Measurements from ENCODE around the gene SLC35D2. TPM values are rescaled to one million over a fixed set of nuclear protein-coding genes. Genes with fewer than 3 reads are reported as not detected.
A peak's percentile ranks its signal among the peaks of the same experiment; 100 is the strongest.

Gene SLC35D2
- polyA plus RNA-seq (2013, experiment 1 of 4), result 20.7 TPM
- polyA plus RNA-seq (2013, experiment 2 of 4), result 18.4 TPM
- 16.3 TPM for polyA plus RNA-seq (2013, experiment 3 of 4)
- 18.5 TPM for polyA plus RNA-seq (2013, experiment 4 of 4)

DNA sequence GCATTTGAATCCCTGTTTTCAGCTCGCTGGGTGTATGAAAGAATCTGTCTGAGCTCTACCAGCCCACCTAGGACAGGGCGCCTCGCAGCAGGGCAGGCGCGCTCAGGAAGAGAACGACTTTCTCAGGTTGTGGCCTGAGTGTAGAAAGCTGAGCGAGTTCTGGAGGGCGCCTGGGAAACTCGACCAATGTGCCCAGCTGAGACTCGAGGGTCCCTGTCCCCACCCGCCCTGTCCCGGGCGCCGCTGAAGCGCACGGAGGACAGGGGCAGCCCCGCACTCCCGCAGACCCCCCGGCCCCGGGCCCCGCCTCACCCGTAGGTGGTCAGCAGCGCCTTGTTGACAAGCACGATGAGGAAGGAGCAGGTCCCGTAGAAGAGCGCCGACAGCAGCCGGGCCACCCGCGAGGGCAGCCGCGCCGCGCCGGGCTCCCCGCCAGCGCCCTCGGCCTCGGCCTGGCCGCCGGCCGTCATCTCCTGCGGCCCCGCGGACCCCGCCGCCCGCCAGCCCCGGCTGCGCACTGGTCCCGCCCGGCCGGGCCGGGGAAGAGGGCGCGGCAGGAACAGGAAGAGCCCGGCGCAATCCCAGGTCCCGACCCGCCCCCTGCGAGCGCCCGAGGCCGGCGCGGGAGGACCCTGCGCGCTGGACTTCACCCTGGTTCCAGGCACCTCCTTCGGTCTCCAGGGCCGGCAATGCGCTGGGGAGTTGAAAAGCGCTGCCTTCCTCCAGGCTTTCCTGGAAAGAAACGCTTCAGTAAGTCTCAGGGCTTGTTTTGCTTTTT is at the start of gene SLC35D2:
TSS of gene SLC35D2 (minus strand) at position 547 of the 778 bp plus-strand sequence. CDS start at position 470, 77 bp downstream.
- H3K27me3 ChIP-seq (ENCODE audit: control insufficient read depth, insufficient read depth, low read length, poor library complexity, severe bottlenecking), result peaks cover 7% of the 10 kb centered on the region
- H3K27ac ChIP-seq (ENCODE audit: insufficient read depth, low read depth, low read length, poor library complexity, severe bottlenecking), result no peak within 1 kb of the TSS
- WGBS, 2 experiments, result 1% methylated on average over 73 of the region's 73 CpGs
- H3K9me3 ChIP-seq (ENCODE audit: control insufficient read depth, low read length), result no peaks in the 10 kb centered on the region
- H3K4me3 ChIP-seq (ENCODE audit: insufficient read depth, low read depth, low read length), result peak within 1 kb of the TSS; percentile 60
- peaks cover 11% of the 10 kb centered on the region for H3K4me1 ChIP-seq (ENCODE audit: control insufficient read depth, insufficient read depth, low read length)
- H3K36me3 ChIP-seq (ENCODE audit: control insufficient read depth, insufficient read depth, low read length), result peaks cover 9% of the 10 kb centered on the region

DNA sequence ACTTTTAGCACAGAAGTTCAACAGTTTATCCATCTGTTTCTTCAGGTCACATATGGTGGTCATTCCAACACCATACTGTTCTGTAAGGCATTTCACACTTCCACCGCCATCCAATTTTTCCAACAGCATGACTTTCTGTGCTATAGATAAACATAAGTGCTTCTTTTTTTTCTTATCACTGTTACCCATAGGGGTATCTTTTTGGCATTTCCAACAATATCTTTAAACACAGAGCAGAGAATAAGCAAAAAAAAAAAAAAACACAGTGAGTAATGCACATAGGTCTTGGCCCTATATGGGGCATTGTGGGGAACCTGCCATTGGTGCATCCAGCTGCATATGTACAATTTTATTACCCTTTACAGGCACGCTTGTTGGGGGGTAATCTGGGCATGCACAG is 46.9 kb upstream of the SLC35D2 start:
- Histone ChIP-seq H3K27me3 (ENCODE audit: control insufficient read depth, insufficient read depth, low read length, poor library complexity, severe bottlenecking) (no peaks in the 10 kb centered on the region), H3K4me1 (ENCODE audit: control insufficient read depth, insufficient read depth, low read length) (no peaks in the 10 kb centered on the region), H3K27ac (ENCODE audit: insufficient read depth, low read depth, low read length, poor library complexity, severe bottlenecking) (no peak overlapping the region), H3K9me3 (ENCODE audit: control insufficient read depth, low read length) (no peaks in the 10 kb centered on the region), H3K4me3 (ENCODE audit: insufficient read depth, low read depth, low read length) (no peak overlapping the region), H3K36me3 (ENCODE audit: control insufficient read depth, insufficient read depth, low read length) (no peaks in the 10 kb centered on the region)
- 90 to 95% methylated on average over 2 of the region's 2 CpGs for WGBS, 2 experiments

GRCh38 chr9:96429732-96430131 is 46.2 kb upstream of the SLC35D2 start:
- H3K4me3 ChIP-seq (ENCODE audit: insufficient read depth, low read depth, low read length), result no peak overlapping the region
- H3K9me3 ChIP-seq (ENCODE audit: control insufficient read depth, low read length), result no peaks in the 10 kb centered on the region
- H3K4me1 ChIP-seq (ENCODE audit: control insufficient read depth, insufficient read depth, low read length), result no peaks in the 10 kb centered on the region
- H3K27me3 ChIP-seq (ENCODE audit: control insufficient read depth, insufficient read depth, low read length, poor library complexity, severe bottlenecking), result no peaks in the 10 kb centered on the region
- no peak overlapping the region for H3K27ac ChIP-seq (ENCODE audit: insufficient read depth, low read depth, low read length, poor library complexity, severe bottlenecking)
- H3K36me3 ChIP-seq (ENCODE audit: control insufficient read depth, insufficient read depth, low read length), result no peaks in the 10 kb centered on the region

DNA sequence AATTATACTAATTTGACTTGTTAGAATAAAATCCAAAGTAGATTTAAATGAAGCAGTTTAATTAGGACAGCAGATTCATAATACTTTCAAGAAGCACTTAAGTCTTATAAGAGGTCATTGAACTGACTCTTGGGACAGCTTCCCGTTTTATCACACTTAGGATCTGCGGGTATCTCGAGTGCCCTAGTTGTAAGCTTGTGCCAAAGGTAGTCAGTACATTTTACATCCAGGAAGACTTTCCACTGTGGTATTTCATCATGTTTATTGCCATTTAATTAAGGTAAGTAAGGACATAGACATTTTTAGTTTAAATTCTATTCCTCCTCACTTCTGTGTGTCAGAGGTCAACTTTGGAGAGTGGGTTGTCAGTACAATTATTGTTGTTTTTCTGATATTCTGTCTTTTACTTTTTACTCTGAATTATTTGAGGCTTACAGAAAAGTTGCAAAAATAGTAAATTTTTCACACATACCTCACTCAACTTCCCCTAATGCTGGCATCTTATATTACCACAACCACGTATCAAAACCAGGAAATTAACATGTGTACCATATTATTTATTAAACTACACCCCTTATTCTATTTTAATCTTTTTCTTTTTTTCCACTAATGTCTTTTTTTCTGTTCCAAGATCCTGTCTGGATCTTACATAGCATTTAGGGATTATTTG is 42.1 kb upstream of the SLC35D2 start:
- no peaks in the 10 kb centered on the region for H3K36me3 ChIP-seq (ENCODE audit: control insufficient read depth, insufficient read depth, low read length)
- 92 to 95% methylated on average over 4 of the region's 4 CpGs for WGBS, 2 experiments
- H3K4me1 ChIP-seq (ENCODE audit: control insufficient read depth, insufficient read depth, low read length), result peaks cover 7% of the 10 kb centered on the region
- H3K9me3 ChIP-seq (ENCODE audit: control insufficient read depth, low read length), result no peaks in the 10 kb centered on the region
- no peak overlapping the region for H3K4me3 ChIP-seq (ENCODE audit: insufficient read depth, low read depth, low read length)
- H3K27ac ChIP-seq (ENCODE audit: insufficient read depth, low read depth, low read length, poor library complexity, severe bottlenecking), result no peak overlapping the region
- H3K27me3 ChIP-seq (ENCODE audit: control insufficient read depth, insufficient read depth, low read length, poor library complexity, severe bottlenecking), result no peaks in the 10 kb centered on the region

GRCh38 chr9:96423985-96424336 is 40.5 kb upstream of the SLC35D2 start:
- Histone ChIP-seq H3K4me3 (ENCODE audit: insufficient read depth, low read depth, low read length) (no peak overlapping the region), H3K9me3 (ENCODE audit: control insufficient read depth, low read length) (no peaks in the 10 kb centered on the region), H3K36me3 (ENCODE audit: control insufficient read depth, insufficient read depth, low read length) (no peaks in the 10 kb centered on the region), H3K27me3 (ENCODE audit: control insufficient read depth, insufficient read depth, low read length, poor library complexity, severe bottlenecking) (no peaks in the 10 kb centered on the region), H3K27ac (ENCODE audit: insufficient read depth, low read depth, low read length, poor library complexity, severe bottlenecking) (no peak overlapping the region), H3K4me1 (ENCODE audit: control insufficient read depth, insufficient read depth, low read length) (peaks cover 14% of the 10 kb centered on the region)
- WGBS, 2 experiments, result 88 to 90% methylated on average over 6 of the region's 6 CpGs

- WGBS, 2 experiments, result 84 to 85% methylated on average over 8 of the region's 8 CpGs
- H3K4me3 ChIP-seq (ENCODE audit: insufficient read depth, low read depth, low read length), result no peak overlapping the region
Measured at GRCh38 chr9:96423322-96423984, 39.9 kb upstream of the SLC35D2 start.

GRCh38 chr9:96420468-96421219 is 37.1 kb upstream of the SLC35D2 start:
- Histone ChIP-seq H3K4me1 (ENCODE audit: control insufficient read depth, insufficient read depth, low read length) (peaks cover 14% of the 10 kb centered on the region), H3K9me3 (ENCODE audit: control insufficient read depth, low read length) (no peaks in the 10 kb centered on the region), H3K36me3 (ENCODE audit: control insufficient read depth, insufficient read depth, low read length) (no peaks in the 10 kb centered on the region), H3K4me3 (ENCODE audit: insufficient read depth, low read depth, low read length) (no peak overlapping the region), H3K27me3 (ENCODE audit: control insufficient read depth, insufficient read depth, low read length, poor library complexity, severe bottlenecking) (no peaks in the 10 kb centered on the region), H3K27ac (ENCODE audit: insufficient read depth, low read depth, low read length, poor library complexity, severe bottlenecking) (peak overlapping the region; percentile 91)
- 47 to 60% methylated on average over 6 of the region's 6 CpGs for WGBS, 2 experiments

More at GRCh38 chr9:96423322-96423984, 39.9 kb upstream of the SLC35D2 start:
- H3K4me1 ChIP-seq (ENCODE audit: control insufficient read depth, insufficient read depth, low read length), result peaks cover 14% of the 10 kb centered on the region
- H3K36me3 ChIP-seq (ENCODE audit: control insufficient read depth, insufficient read depth, low read length), result no peaks in the 10 kb centered on the region
- H3K27me3 ChIP-seq (ENCODE audit: control insufficient read depth, insufficient read depth, low read length, poor library complexity, severe bottlenecking), result no peaks in the 10 kb centered on the region
- H3K27ac ChIP-seq (ENCODE audit: insufficient read depth, low read depth, low read length, poor library complexity, severe bottlenecking), result no peak overlapping the region
- H3K9me3 ChIP-seq (ENCODE audit: control insufficient read depth, low read length), result no peaks in the 10 kb centered on the region

- WGBS, 2 experiments, result 43 to 69% methylated on average over 2 of the region's 2 CpGs
- peak overlapping the region; percentile 94 for H3K27ac ChIP-seq (ENCODE audit: insufficient read depth, low read depth, low read length, poor library complexity, severe bottlenecking)
- H3K4me1 ChIP-seq (ENCODE audit: control insufficient read depth, insufficient read depth, low read length), result peaks cover 14% of the 10 kb centered on the region
Measured at GRCh38 chr9:96419691-96419969, 36.1 kb upstream of the SLC35D2 start.

GRCh38 chr9:96418920-96419690 is 35.6 kb upstream of the SLC35D2 start:
- Histone ChIP-seq H3K36me3 (ENCODE audit: control insufficient read depth, insufficient read depth, low read length) (no peaks in the 10 kb centered on the region), H3K9me3 (ENCODE audit: control insufficient read depth, low read length) (no peaks in the 10 kb centered on the region), H3K27ac (ENCODE audit: insufficient read depth, low read depth, low read length, poor library complexity, severe bottlenecking) (peak overlapping the region; percentile 94), H3K4me3 (ENCODE audit: insufficient read depth, low read depth, low read length) (peak overlapping the region; percentile 64), H3K4me1 (ENCODE audit: control insufficient read depth, insufficient read depth, low read length) (peaks cover 14% of the 10 kb centered on the region), H3K27me3 (ENCODE audit: control insufficient read depth, insufficient read depth, low read length, poor library complexity, severe bottlenecking) (no peaks in the 10 kb centered on the region)
- 0% methylated on average over 57 of the region's 58 CpGs for WGBS, 2 experiments

More at GRCh38 chr9:96419691-96419969, 36.1 kb upstream of the SLC35D2 start:
- Histone ChIP-seq H3K27me3 (ENCODE audit: control insufficient read depth, insufficient read depth, low read length, poor library complexity, severe bottlenecking) (no peaks in the 10 kb centered on the region), H3K4me3 (ENCODE audit: insufficient read depth, low read depth, low read length) (peak overlapping the region; percentile 64), H3K36me3 (ENCODE audit: control insufficient read depth, insufficient read depth, low read length) (no peaks in the 10 kb centered on the region), H3K9me3 (ENCODE audit: control insufficient read depth, low read length) (no peaks in the 10 kb centered on the region)

Measured in ectodermal cell (in vitro differentiated cells).